Type B pancreatic cell (in vitro differentiated cells): Measurements from ENCODE around the gene KLHL22. TPM values are rescaled to one million over a fixed set of nuclear protein-coding genes. Genes with fewer than 3 reads are reported as not detected.
A peak's percentile ranks its signal among the peaks of the same experiment; 100 is the strongest.
"Not testable (repeated sequence)": the region's sequence is repeated elsewhere in the genome, so short reads cannot be mapped to it uniquely, and the experiment has no call there.

Source experiments
- DNase-seq: peaks from one replicate; pipeline ENCODE4 v3.0.0; 2021; ENCODE audit warnings: mixed read lengths; ENCODE audit not compliant: unreplicated experiment; ENCODE audit errors: extremely low spot score
- H3K27ac Mint-ChIP-seq: 2 replicates; pipeline ENCODE4 v1.8.0; 2021; ENCODE audit warnings: mild to moderate bottlenecking, mixed read lengths
- H3K27me3 Mint-ChIP-seq: 2 replicates; pipeline ENCODE4 v1.8.0; 2021; ENCODE audit warnings: mixed read lengths
- H3K36me3 Mint-ChIP-seq: 2 replicates; pipeline ENCODE4 v1.8.0; 2021; ENCODE audit warnings: mixed read lengths
- H3K4me1 Mint-ChIP-seq: one replicate; pipeline ENCODE4 v1.8.0; 2021; ENCODE audit warnings: mixed read lengths; ENCODE audit not compliant: unreplicated experiment
- H3K4me3 Mint-ChIP-seq: 2 replicates; pipeline ENCODE4 v1.8.0; 2021; ENCODE audit warnings: mild to moderate bottlenecking, mixed read lengths
- H3K9me3 Mint-ChIP-seq: 2 replicates; pipeline ENCODE4 v1.8.0; 2021; ENCODE audit warnings: mixed read lengths
- long read RNA-seq: library from polyadenylated mRNA; unstranded; transcript quantifications from one replicate; pipeline ENCODE4 v2.0.0, GENCODE V29; 2020
- total RNA-seq: library from RNA; stranded (reverse); gene quantifications from 2 replicates; pipeline ENCODE4 v1.2.1, GENCODE V29; 2021; ENCODE audit warnings: low replicate concordance
- TF ChIP-seq, protein P1 (sequence below): fragments of 200-600 bp; sonication (generic); conservative IDR thresholded peaks from 2 replicates; pipeline ENCODE4 v1.5.0; 2021; ENCODE audit warnings: antibody characterized with exemption, mild to moderate bottlenecking

KLHL22 gene, protein sequence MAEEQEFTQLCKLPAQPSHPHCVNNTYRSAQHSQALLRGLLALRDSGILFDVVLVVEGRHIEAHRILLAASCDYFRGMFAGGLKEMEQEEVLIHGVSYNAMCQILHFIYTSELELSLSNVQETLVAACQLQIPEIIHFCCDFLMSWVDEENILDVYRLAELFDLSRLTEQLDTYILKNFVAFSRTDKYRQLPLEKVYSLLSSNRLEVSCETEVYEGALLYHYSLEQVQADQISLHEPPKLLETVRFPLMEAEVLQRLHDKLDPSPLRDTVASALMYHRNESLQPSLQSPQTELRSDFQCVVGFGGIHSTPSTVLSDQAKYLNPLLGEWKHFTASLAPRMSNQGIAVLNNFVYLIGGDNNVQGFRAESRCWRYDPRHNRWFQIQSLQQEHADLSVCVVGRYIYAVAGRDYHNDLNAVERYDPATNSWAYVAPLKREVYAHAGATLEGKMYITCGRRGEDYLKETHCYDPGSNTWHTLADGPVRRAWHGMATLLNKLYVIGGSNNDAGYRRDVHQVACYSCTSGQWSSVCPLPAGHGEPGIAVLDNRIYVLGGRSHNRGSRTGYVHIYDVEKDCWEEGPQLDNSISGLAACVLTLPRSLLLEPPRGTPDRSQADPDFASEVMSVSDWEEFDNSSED
- 34.3 and 38.8 TPM in 2 replicates for total RNA-seq
- long read RNA-seq, transcript KLHL22-201 (7 exons, 2,616 nt): major isoform, 7 of 13 reads
- long read RNA-seq, partial matches to known transcripts: 1 of 13 reads
- long read RNA-seq, other reads (novel, unspliced or antisense): 4 of 13 reads

DNA sequence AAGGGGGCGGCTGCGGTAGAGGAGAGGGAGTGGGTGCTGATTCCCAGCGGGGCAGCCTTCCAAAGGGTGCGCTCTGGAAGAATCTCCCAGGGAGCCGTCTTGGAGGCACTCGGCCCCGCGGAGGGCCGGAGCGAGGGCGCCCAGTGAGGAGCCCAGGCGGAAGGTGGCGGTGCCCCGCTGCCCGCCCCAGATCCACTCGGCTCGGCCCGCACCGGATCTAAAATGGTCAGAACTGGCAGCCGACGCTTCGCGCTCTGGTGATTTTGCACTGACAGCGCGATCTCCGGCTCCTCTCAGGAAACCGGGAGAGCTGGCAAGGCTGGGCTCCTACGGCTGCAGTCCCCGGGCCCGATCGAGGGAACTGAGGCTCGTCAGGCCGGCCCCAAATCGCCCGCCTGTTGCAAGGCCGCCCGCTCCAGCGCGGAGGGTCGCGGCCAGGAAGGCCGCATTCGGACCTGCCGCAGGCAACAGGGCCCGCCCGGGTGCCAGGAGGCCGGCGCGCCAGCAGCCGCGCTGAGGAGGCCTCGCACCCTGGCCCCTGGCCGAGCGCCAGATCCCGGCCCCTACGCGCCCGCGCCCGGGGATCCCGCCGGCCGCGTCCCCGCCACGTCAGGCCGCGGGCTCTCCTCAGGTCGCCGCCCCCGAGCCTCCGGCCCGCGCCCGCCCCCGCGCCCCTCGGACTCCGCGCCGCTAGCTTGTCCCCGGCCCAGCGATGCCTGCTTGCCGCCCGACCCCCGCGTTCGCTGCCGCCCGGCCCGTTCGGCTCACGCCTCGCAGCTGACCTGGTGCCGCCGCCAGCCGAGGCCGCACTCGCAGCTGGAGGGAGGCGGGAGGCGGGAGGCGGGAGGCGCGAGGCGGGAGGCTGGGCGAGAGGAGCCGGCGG lies at the start of gene KLHL22:
TSS of gene KLHL22 (minus strand) at position 818 of the 883 bp plus-strand sequence. CDS start 6,584 bp downstream, outside the sequence.
- H3K4me1 Mint-ChIP-seq: peaks cover 21% of the 10 kb centered on the region
- no peaks in the 10 kb centered on the region for H3K9me3 Mint-ChIP-seq
- peaks cover 8% of the 10 kb centered on the region for H3K36me3 Mint-ChIP-seq
- TF ChIP-seq, protein P1, sequence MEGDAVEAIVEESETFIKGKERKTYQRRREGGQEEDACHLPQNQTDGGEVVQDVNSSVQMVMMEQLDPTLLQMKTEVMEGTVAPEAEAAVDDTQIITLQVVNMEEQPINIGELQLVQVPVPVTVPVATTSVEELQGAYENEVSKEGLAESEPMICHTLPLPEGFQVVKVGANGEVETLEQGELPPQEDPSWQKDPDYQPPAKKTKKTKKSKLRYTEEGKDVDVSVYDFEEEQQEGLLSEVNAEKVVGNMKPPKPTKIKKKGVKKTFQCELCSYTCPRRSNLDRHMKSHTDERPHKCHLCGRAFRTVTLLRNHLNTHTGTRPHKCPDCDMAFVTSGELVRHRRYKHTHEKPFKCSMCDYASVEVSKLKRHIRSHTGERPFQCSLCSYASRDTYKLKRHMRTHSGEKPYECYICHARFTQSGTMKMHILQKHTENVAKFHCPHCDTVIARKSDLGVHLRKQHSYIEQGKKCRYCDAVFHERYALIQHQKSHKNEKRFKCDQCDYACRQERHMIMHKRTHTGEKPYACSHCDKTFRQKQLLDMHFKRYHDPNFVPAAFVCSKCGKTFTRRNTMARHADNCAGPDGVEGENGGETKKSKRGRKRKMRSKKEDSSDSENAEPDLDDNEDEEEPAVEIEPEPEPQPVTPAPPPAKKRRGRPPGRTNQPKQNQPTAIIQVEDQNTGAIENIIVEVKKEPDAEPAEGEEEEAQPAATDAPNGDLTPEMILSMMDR: no peak
- peak within 1 kb of the TSS; percentile 96 for H3K4me3 Mint-ChIP-seq
- H3K27ac Mint-ChIP-seq: peak within 1 kb of the TSS; percentile 98
- no peak for DNase-seq
- H3K27me3 Mint-ChIP-seq: no peaks in the 10 kb centered on the region

DNA sequence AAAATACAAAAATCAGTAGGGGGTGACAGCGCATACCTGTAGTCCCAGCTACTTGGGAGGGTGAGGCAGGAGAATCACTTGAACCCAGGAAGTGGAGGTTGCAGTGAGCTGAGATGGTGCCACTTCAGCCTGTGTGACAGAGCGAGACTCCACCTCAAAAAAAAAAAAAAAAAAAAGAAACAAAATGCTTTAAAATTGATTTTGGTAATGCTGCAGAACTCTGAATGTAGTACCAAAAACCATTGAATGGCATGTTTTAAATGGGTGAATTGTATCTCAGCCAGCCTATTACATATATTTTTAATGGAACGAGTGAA lies 49.7 kb upstream of the KLHL22 start:
- not testable (repeated sequence) for H3K27me3 Mint-ChIP-seq, DNase-seq, H3K9me3 Mint-ChIP-seq
- H3K27ac Mint-ChIP-seq: peak overlapping the region; percentile 93
- H3K36me3 Mint-ChIP-seq: peaks cover 27% of the 10 kb centered on the region
- peak overlapping the region; percentile 66 for H3K4me3 Mint-ChIP-seq
- H3K4me1 Mint-ChIP-seq: peaks cover 24% of the 10 kb centered on the region

DNA sequence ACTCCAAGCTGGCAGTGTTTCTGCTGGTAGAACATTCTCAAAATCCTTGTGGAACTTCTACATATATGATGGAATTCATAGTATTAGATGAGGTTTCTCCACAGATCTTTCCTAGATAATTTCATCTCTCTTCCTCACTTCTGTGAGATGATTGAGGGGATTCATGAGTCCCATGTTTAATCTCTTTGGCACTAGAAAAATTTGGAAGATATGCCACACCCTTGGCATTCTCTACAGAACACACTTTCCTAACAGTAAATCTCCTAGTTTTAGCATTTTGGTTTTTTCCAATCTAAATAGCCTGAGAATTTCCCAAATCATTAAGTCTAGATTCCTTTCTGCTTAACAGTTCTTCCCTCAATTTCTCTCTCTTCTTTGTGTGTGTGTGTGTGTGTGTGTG lies 47.1 kb upstream of the KLHL22 start:
- TF ChIP-seq, protein P1: no peak
- H3K4me1 Mint-ChIP-seq: peaks cover 5% of the 10 kb centered on the region
- H3K4me3 Mint-ChIP-seq: no peak overlapping the region
- no peak overlapping the region for H3K27ac Mint-ChIP-seq
- H3K27me3 Mint-ChIP-seq: no peaks in the 10 kb centered on the region
- peaks cover 31% of the 10 kb centered on the region for H3K36me3 Mint-ChIP-seq
- DNase-seq: no peak
- H3K9me3 Mint-ChIP-seq: no peaks in the 10 kb centered on the region

DNA sequence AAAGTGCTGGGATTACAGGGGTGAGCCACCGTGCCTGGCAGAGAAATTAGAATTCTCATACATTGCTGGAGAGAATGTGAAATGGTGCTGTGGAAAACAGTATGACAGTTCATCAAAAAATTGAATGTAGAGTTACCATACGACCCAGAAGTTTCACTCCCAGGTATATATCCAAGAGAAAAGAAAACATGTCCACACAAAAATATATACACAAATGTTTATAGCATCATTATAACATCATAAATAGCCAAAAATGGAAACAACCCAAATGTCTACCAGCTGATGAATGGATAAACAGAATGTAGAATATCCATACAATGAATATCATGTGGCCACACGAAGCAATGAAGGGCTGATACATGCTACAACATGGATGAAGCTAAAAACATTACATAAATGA lies 46.5 kb upstream of the KLHL22 start:
- H3K36me3 Mint-ChIP-seq: peaks cover 35% of the 10 kb centered on the region
- DNase-seq: no peak
- H3K9me3 Mint-ChIP-seq: no peaks in the 10 kb centered on the region
- TF ChIP-seq, protein P1: no peak
- H3K27ac Mint-ChIP-seq: no peak overlapping the region
- H3K4me1 Mint-ChIP-seq: peaks cover 5% of the 10 kb centered on the region
- H3K27me3 Mint-ChIP-seq: no peaks in the 10 kb centered on the region
- H3K4me3 Mint-ChIP-seq: no peak overlapping the region

DNA sequence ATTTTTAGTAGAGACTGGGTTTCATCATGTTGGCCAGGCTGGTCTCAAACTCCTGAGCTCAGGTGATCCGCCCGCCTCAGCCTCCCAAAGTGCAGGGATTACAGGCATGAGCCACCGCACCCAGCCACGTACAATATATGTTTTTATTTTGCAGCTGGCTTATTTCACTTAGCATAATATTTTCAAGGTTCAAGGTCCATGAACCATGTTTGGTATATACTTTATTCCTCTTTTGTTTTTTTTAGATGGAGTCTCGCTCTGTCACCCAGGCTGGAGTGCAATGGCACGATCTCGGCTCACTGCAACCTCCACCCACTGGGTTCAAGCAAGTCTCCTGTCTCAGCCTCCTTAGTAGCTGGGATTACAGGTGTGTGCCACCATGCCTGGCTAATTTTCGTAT lies 43.3 kb upstream of the KLHL22 start:
- not testable (repeated sequence) for DNase-seq, H3K9me3 Mint-ChIP-seq, H3K4me1 Mint-ChIP-seq, H3K4me3 Mint-ChIP-seq, H3K27ac Mint-ChIP-seq, H3K27me3 Mint-ChIP-seq
- H3K36me3 Mint-ChIP-seq: peaks cover 31% of the 10 kb centered on the region

DNA sequence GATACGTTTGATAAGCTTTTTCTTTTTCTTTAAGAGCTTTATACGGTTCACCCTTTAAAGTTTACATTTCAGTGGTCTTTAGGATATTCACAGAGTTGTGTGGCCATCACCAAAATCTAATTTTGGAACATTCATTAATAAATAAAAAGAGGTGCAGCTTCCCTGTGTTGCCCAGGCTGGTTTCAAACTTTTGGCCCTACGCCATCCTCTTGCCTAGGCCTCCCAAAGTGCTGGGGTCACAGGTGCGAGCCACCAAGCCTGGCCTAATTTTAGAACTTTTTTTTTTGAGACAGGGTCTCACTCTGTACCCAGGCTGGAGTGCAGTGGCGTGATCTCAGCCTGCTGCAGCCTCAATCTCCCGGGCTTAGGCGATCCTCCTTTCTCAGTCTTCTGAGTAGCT lies 42.4 kb upstream of the KLHL22 start:
- H3K27ac Mint-ChIP-seq: no peak overlapping the region
- no peaks in the 10 kb centered on the region for H3K9me3 Mint-ChIP-seq
- H3K4me3 Mint-ChIP-seq: no peak overlapping the region
- no peaks in the 10 kb centered on the region for H3K27me3 Mint-ChIP-seq
- peaks cover 11% of the 10 kb centered on the region for H3K4me1 Mint-ChIP-seq
- DNase-seq: no peak
- H3K36me3 Mint-ChIP-seq: peaks cover 29% of the 10 kb centered on the region
- TF ChIP-seq, protein P1: no peak
